H9 (cell line): Measurements from ENCODE around the gene LPAR1. TPM values are rescaled to one million over a fixed set of nuclear protein-coding genes. Genes with fewer than 3 reads are reported as not detected.

Experiments used
- DNase-seq: peaks from one replicate; pipeline ENCODE4 v3.0.0-alpha.2; 2017
- H2AFZ ChIP-seq: one replicate; pipeline ENCODE4 v1.6.1; 2013; ENCODE audit warnings: mild to moderate bottlenecking, low read length, control low read depth, moderate library complexity
- H2AK5ac ChIP-seq: 2 replicates; pipeline ENCODE4 v1.6.1; 2013; ENCODE audit warnings: low read length, control low read depth, mixed read lengths; ENCODE audit not compliant: insufficient read length
- H2BK120ac ChIP-seq: one replicate; pipeline ENCODE4 v1.6.1; 2013; ENCODE audit warnings: low read depth, mild to moderate bottlenecking, low read length, control low read depth, inconsistent platforms; ENCODE audit not compliant: poor library complexity, severe bottlenecking
- H2BK12ac ChIP-seq: 2 replicates; pipeline ENCODE4 v1.6.1; 2013; ENCODE audit warnings: low read length, control low read depth, mixed read lengths, low read depth; ENCODE audit not compliant: insufficient read length
- H2BK15ac ChIP-seq: 2 replicates; pipeline ENCODE4 v1.6.1; 2013; ENCODE audit warnings: low read depth, low read length, control low read depth
- H2BK20ac ChIP-seq: one replicate; pipeline ENCODE4 v1.6.1; 2013; ENCODE audit warnings: low read depth, mild to moderate bottlenecking, low read length, control low read depth, inconsistent platforms; ENCODE audit not compliant: poor library complexity, severe bottlenecking
- H2BK5ac ChIP-seq: 2 replicates; pipeline ENCODE4 v1.6.1; 2013; ENCODE audit warnings: low read length, control low read depth, mixed read lengths; ENCODE audit not compliant: insufficient read length
- H3K14ac ChIP-seq: 2 replicates; pipeline ENCODE4 v1.6.1; 2013; ENCODE audit warnings: low read length, control low read depth; ENCODE audit not compliant: insufficient read depth
- H3K18ac ChIP-seq: 2 replicates; pipeline ENCODE4 v1.6.1; 2013; ENCODE audit warnings: low read depth, mild to moderate bottlenecking, mixed read lengths, low read length, control low read depth; ENCODE audit not compliant: insufficient read length
- H3K23ac ChIP-seq: 2 replicates; pipeline ENCODE4 v1.6.1; 2013; ENCODE audit warnings: low read length, control low read depth, mixed read lengths, low read depth; ENCODE audit not compliant: insufficient read length
- H3K23me2 ChIP-seq: 2 replicates; pipeline ENCODE4 v1.6.1; 2013; ENCODE audit warnings: low read depth, mild to moderate bottlenecking, mixed read lengths, low read length, control low read depth; ENCODE audit not compliant: insufficient read length, poor library complexity, severe bottlenecking
- H3K27ac ChIP-seq: 2 replicates; pipeline ENCODE4 v1.5.1; 2013; ENCODE audit warnings: low read length, control low read depth, mixed read lengths, low read depth; ENCODE audit not compliant: insufficient read length
- H3K27me3 ChIP-seq: 2 replicates; pipeline ENCODE4 v1.6.1; 2013; ENCODE audit warnings: low read length, control low read depth, inconsistent platforms; ENCODE audit not compliant: insufficient read depth
- H3K4ac ChIP-seq: 2 replicates; pipeline ENCODE4 v1.6.1; 2013; ENCODE audit warnings: low read depth, mild to moderate bottlenecking, control low read depth, inconsistent platforms, low read length, moderate library complexity
- H3K4me1 ChIP-seq: 2 replicates; pipeline ENCODE4 v1.6.1; 2013; ENCODE audit warnings: low read length, control low read depth, inconsistent platforms; ENCODE audit not compliant: insufficient read depth
- H3K4me2 ChIP-seq: 2 replicates; pipeline ENCODE4 v1.6.1; 2013; ENCODE audit warnings: low read length, control low read depth, mixed read lengths; ENCODE audit not compliant: insufficient read length, insufficient read depth
- H3K56ac ChIP-seq: 2 replicates; pipeline ENCODE4 v1.6.1; 2013; ENCODE audit warnings: low read depth, mild to moderate bottlenecking, mixed read lengths, low read length, control low read depth; ENCODE audit not compliant: insufficient read length
- H3K79me1 ChIP-seq: 2 replicates; pipeline ENCODE4 v1.6.1; 2013; ENCODE audit warnings: low read depth, mild to moderate bottlenecking, moderate library complexity, low read length, control low read depth, inconsistent platforms; ENCODE audit not compliant: insufficient read depth, poor library complexity, severe bottlenecking
- H3K79me2 ChIP-seq: 2 replicates; pipeline ENCODE4 v1.6.1; 2013; ENCODE audit warnings: low read length, control low read depth, inconsistent platforms; ENCODE audit not compliant: insufficient read depth
- H3K9ac ChIP-seq: 2 replicates; pipeline ENCODE4 v1.6.1; 2013; ENCODE audit warnings: low read length, control low read depth, mixed read lengths; ENCODE audit not compliant: insufficient read length; ENCODE audit errors: extremely low read depth
- H3K9me3 ChIP-seq: one replicate; pipeline ENCODE4 v1.6.1; 2013; ENCODE audit warnings: low read depth, low read length, inconsistent platforms; ENCODE audit not compliant: control insufficient read depth
- H3T11ph ChIP-seq: one replicate; pipeline ENCODE4 v1.6.1; 2013; ENCODE audit warnings: mild to moderate bottlenecking, low read length, control low read depth, inconsistent platforms
- H4K20me1 ChIP-seq: one replicate; pipeline ENCODE4 v1.6.1; 2013; ENCODE audit not compliant: control insufficient read depth, insufficient read length, insufficient read depth
- H4K5ac ChIP-seq: 2 replicates; pipeline ENCODE4 v1.6.1; 2013; ENCODE audit warnings: low read depth, mild to moderate bottlenecking, mixed read lengths, low read length, control low read depth; ENCODE audit not compliant: insufficient read length
- H4K8ac ChIP-seq: replicated peaks from 2 replicates; pipeline ENCODE4 v1.6.1; 2013; ENCODE audit warnings: low read length, control low read depth, mixed read lengths, low read depth; ENCODE audit not compliant: insufficient read length
- H4K91ac ChIP-seq: 2 replicates; pipeline ENCODE4 v1.6.1; 2013; ENCODE audit warnings: low read depth, mild to moderate bottlenecking, moderate library complexity, mixed read lengths, low read length, control low read depth; ENCODE audit not compliant: insufficient read length
- H3K27ac Mint-ChIP-seq, 3 experiments: 2 replicates in 2 of 3; 3 replicates in 1 of 3; pipeline ENCODE4 v1.8.0; 2020 to 2021; ENCODE audit warnings: mixed read lengths in 3 of 3, mild to moderate bottlenecking in 1 of 3, moderate library complexity in 1 of 3
- H3K27me3 Mint-ChIP-seq: 2 replicates; pipeline ENCODE4 v1.8.0; 2021; ENCODE audit warnings: low read depth, mild to moderate bottlenecking, moderate library complexity, mixed read lengths
- H3K36me3 Mint-ChIP-seq, 3 experiments: 2 replicates in 2 of 3; 3 replicates in 1 of 3; pipeline ENCODE4 v1.8.0; 2020 to 2021; ENCODE audit warnings: low read depth in 3 of 3, mixed read lengths in 3 of 3; ENCODE audit not compliant: insufficient read depth in 1 of 3
- H3K4me1 Mint-ChIP-seq, 2 experiments: 2 replicates each; pipeline ENCODE4 v1.8.0; 2020; ENCODE audit warnings: mixed read lengths in 2 of 2
- H3K4me3 Mint-ChIP-seq, 2 experiments: 2 replicates in 1 of 2; 3 replicates in 1 of 2; pipeline ENCODE4 v1.8.0; 2020 to 2021; ENCODE audit warnings: mild to moderate bottlenecking in 2 of 2, mixed read lengths in 2 of 2, moderate library complexity in 1 of 2
- H3K9me3 Mint-ChIP-seq, 2 experiments: 2 replicates in 1 of 2; 3 replicates in 1 of 2; pipeline ENCODE4 v1.8.0; 2020; ENCODE audit warnings: mild to moderate bottlenecking in 2 of 2, mixed read lengths in 2 of 2, moderate library complexity in 1 of 2
- WGBS: extraction: QIAGEN DNeasy Blood & Tissue Kit; methylation state at CpG from one replicate; pipeline ENCODE4 v1.1.7; 2013; ENCODE audit warnings: missing lambda C conversion rate, low lambda C conversion rate, mixed read lengths; ENCODE audit not compliant: insufficient read length; ENCODE audit errors: extremely low coverage; 5-methylcytosine and 5-hydroxymethylcytosine counted together
- total RNA-seq: library from RNA; stranded (reverse); gene quantifications from 2 replicates; pipeline ENCODE4 v1.2.1, GENCODE V29; 2021
- TF ChIP-seq, protein P1 (sequence below): fragments of 200-600 bp; sonication (generic); conservative IDR thresholded peaks from 3 replicates; pipeline ENCODE4 v1.8.0; 2021; ENCODE audit warnings: antibody characterized with exemption, mild to moderate bottlenecking

The LPAR1 gene
- total RNA-seq, 1 experiment from 2014 or later: 1.3 TPM

DNA sequence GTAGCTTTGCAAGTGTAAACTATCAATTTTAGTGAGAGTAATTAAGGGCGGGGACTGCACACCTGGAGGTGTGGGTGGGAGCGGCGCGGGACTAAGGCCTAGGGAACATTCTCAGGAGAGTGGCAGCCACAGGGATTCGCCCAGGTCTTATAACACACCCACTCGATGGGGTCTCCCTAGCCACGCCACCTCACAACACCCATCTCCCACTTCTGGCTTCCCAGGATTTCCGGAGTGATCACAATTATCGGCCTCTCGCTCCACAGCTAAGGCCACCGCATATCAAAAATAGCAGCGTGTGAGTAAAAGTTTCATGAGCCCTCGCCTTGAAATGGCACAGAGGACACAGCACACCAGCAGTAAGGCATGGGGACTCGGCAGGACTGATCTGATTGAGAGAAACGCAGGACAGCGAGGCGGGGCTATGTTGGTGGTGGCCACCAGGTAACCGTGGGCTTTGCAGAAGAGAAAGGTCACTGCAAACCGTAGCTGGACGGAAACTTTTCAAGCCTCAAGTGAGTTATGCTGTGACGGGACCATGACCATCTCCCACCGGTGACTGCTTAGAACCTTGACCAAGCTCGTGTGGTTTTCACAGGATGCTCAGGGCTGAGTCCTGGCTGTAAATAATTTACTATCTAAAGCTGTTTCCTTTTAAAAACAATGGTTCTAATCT, 1.1 kb upstream of the LPAR1 start:
- no peaks in the 10 kb centered on the region for H3K79me1 ChIP-seq
- H2BK20ac ChIP-seq: no peak overlapping the region
- no peaks in the 10 kb centered on the region for H4K20me1 ChIP-seq
- Mint-ChIP-seq H3K36me3 (no peaks in the 10 kb centered on the region; a peak in 1 of 7 replicates), H3K4me1 (peaks cover 28 to 35% of the 10 kb centered on the region in 2 experiments), H3K27ac (no peak overlapping the region), H3K9me3 (peaks cover 0 to 2% of the 10 kb centered on the region in 2 experiments; a peak in 2 of 5 replicates), H3K4me3 (peak overlapping the region; percentile 76 to 89), H3K27me3 (peaks cover 49% of the 10 kb centered on the region)
- H3K18ac ChIP-seq: no peak overlapping the region
- H3K23me2 ChIP-seq: peaks cover 11% of the 10 kb centered on the region
- H3K23ac ChIP-seq: no peak overlapping the region
- H2AK5ac ChIP-seq: no peak overlapping the region
- WGBS: no CpG with 5 or more reads among the region's 23 CpGs
- DNase-seq: peak; percentile 48
- H3K27ac ChIP-seq: no peak overlapping the region
- H2BK120ac ChIP-seq: no peak overlapping the region
- H3K9me3 ChIP-seq: no peaks in the 10 kb centered on the region
- no peak overlapping the region for H4K91ac ChIP-seq
- TF ChIP-seq, protein P1, sequence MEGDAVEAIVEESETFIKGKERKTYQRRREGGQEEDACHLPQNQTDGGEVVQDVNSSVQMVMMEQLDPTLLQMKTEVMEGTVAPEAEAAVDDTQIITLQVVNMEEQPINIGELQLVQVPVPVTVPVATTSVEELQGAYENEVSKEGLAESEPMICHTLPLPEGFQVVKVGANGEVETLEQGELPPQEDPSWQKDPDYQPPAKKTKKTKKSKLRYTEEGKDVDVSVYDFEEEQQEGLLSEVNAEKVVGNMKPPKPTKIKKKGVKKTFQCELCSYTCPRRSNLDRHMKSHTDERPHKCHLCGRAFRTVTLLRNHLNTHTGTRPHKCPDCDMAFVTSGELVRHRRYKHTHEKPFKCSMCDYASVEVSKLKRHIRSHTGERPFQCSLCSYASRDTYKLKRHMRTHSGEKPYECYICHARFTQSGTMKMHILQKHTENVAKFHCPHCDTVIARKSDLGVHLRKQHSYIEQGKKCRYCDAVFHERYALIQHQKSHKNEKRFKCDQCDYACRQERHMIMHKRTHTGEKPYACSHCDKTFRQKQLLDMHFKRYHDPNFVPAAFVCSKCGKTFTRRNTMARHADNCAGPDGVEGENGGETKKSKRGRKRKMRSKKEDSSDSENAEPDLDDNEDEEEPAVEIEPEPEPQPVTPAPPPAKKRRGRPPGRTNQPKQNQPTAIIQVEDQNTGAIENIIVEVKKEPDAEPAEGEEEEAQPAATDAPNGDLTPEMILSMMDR: no peak
- H3K4me2 ChIP-seq: peak overlapping the region; percentile 74
- H3T11ph ChIP-seq: no peak overlapping the region
- H3K9ac ChIP-seq: no peak overlapping the region
- no peak overlapping the region for H4K5ac ChIP-seq
- H2BK15ac ChIP-seq: no peak overlapping the region
- H3K4me1 ChIP-seq: peaks cover 2% of the 10 kb centered on the region; the same call in 1 of the 2 replicates
- H2BK5ac ChIP-seq: no peak overlapping the region
- no peaks in the 10 kb centered on the region for H3K79me2 ChIP-seq
- no peak overlapping the region for H3K56ac ChIP-seq
- H2AFZ ChIP-seq: no peak overlapping the region
- H4K8ac ChIP-seq: no peak overlapping the region
- H3K27me3 ChIP-seq: peaks cover 10% of the 10 kb centered on the region; the same call in 1 of the 2 replicates
- no peak overlapping the region for H3K14ac ChIP-seq
- no peak overlapping the region for H2BK12ac ChIP-seq
- no peak overlapping the region for H3K4ac ChIP-seq
